SK-N-SH (cell line): ENCODE data around the gene NCKAP5.

Experiments used
- POLR2AphosphoS5 ChIP-seq: IDR thresholded peaks from 2 replicates; pipeline ENCODE4 v1.6.1; 2012; ENCODE audit warnings: low read depth, low read length
- RAD21 ChIP-seq: IDR thresholded peaks from 2 replicates; pipeline ENCODE4 v1.6.1; 2012; ENCODE audit warnings: mild to moderate bottlenecking, low read length
- TCF12 ChIP-seq: IDR thresholded peaks from 2 replicates; pipeline ENCODE4 v1.4.0; 2012
- TF ChIP-seq, protein P1 (sequence below): IDR thresholded peaks from 2 replicates; pipeline ENCODE4 v1.4.0; 2012; ENCODE audit warnings: low read depth
- TF ChIP-seq, protein P2 (sequence below): fragments of 200-600 bp; sonication (generic); IDR thresholded peaks from 2 replicates; pipeline ENCODE4 v1.6.1; 2017; ENCODE audit warnings: antibody characterized with exemption, mild to moderate bottlenecking, moderate library complexity

DNA sequence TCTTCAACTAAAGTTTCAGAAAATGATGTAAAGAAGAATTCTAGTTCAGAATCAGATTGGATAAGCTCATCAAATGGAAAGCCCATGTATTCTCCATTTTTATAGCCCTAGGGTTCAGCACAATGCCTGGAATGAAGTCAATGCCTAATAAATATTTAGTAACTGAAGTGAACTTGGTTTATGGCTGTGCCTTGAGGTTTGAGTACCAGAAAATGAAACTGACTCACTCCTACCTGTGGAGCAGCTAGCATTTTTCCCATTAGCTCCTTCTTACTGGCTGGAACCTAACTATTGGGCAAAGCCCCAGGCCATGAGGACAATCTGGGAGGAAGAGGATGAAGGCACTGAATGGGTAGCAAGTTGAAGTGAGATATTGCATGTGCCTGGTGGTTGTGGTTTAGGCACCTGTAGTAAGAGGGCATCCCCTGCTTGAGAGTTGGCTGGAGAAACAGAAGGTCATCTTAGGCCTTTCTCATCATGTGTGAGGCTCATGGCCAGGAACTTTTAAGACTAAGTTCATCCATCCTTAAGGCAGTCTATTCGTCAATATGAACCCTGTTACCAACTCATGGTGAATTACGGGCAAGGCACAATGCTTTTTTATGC lies 813.3 kb downstream of the NCKAP5 start:
- TF ChIP-seq POLR2AphosphoS5 (no peak), RAD21 (no peak), TCF12 (no peak)
- TF ChIP-seq, protein P1, sequence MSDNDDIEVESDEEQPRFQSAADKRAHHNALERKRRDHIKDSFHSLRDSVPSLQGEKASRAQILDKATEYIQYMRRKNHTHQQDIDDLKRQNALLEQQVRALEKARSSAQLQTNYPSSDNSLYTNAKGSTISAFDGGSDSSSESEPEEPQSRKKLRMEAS = no peak
- TF ChIP-seq, protein P2, sequence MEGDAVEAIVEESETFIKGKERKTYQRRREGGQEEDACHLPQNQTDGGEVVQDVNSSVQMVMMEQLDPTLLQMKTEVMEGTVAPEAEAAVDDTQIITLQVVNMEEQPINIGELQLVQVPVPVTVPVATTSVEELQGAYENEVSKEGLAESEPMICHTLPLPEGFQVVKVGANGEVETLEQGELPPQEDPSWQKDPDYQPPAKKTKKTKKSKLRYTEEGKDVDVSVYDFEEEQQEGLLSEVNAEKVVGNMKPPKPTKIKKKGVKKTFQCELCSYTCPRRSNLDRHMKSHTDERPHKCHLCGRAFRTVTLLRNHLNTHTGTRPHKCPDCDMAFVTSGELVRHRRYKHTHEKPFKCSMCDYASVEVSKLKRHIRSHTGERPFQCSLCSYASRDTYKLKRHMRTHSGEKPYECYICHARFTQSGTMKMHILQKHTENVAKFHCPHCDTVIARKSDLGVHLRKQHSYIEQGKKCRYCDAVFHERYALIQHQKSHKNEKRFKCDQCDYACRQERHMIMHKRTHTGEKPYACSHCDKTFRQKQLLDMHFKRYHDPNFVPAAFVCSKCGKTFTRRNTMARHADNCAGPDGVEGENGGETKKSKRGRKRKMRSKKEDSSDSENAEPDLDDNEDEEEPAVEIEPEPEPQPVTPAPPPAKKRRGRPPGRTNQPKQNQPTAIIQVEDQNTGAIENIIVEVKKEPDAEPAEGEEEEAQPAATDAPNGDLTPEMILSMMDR = no peak
